ENCODE data around the gene IGSF21.

- no peak for TF ChIP-seq CTCF (IDR thresholded peaks at IDR 0.05)
- TF ChIP-seq POLR2A (IDR thresholded peaks at IDR 0.05), result no peak
Observed at GRCh38 chr1:18130356-18130755, 22.8 kb downstream of the IGSF21 start.
